K562 (cell line): Measurements from ENCODE around the gene KRT75. TPM values are rescaled to one million over a fixed set of nuclear protein-coding genes. Genes with fewer than 3 reads are reported as not detected.

Source experiments
- ATAC-seq: fragments of 200-7000 bp; cut with Tn5 transposase; 3 replicates; pipeline ENCODE4 v1.9.1; 2020; ENCODE audit warnings: moderate library complexity
- BruUV-seq: library from RNA; stranded (reverse); fragments of 400-500 nt; replicated peaks from 2 replicates; lab custom pipeline; 2021; lab: Mats Ljungman, UMichigan
- CTCF ChIA-PET: fragments of 300-600 bp; formaldehyde crosslinking; extraction: SDS; loops from one replicate; lab custom pipeline; 2021; ENCODE audit warnings: low intra/inter-chr PET ratio; lab: Yijun Ruan, JAX
- POLR2A ChIA-PET: fragments of 300-600, 350-650 bp; sonication (Branson Sonifier 250); formaldehyde crosslinking; extraction: SDS; loops from one replicate; lab custom pipeline; 2021; ENCODE audit warnings: antibody characterized with exemption, inconsistent platforms; lab: Yijun Ruan, JAX
- DNase-seq, 4 experiments: peaks; one replicate each; pipeline versions ENCODE4 v3.0.0 to v3.0.0-alpha.2; 2011 to 2018; ENCODE audit warnings: low spot score in 3 of 4, mixed read lengths in 3 of 4; ENCODE audit errors: extremely low read depth in 1 of 4
- FAIRE-seq: peaks from 2 replicates; lab custom pipeline; 2011; peaks lifted over from hg19 to GRCh38; lab: Jason Lieb, UNC
- H2AFZ ChIP-seq: 2 replicates; pipeline ENCODE4 v1.6.0; 2011; ENCODE audit warnings: low read depth, low read length, control low read depth, inconsistent platforms
- H3K27ac ChIP-seq: fragments of 200-600 bp; 3 replicates; pipeline ENCODE4 v1.8.0; 2011; ENCODE audit warnings: low read depth, mild to moderate bottlenecking, control low read depth, inconsistent platforms, low read length, moderate library complexity, mixed read lengths; ENCODE audit errors: extremely low read depth
- H3K27me3 ChIP-seq, 2 experiments: fragments of 300-600 bp in 1 of 2; 2 replicates in 1 of 2; 3 replicates in 1 of 2; pipeline versions ENCODE4 v1.6.0 to v1.8.0; 2011; ENCODE audit warnings: inconsistent platforms in 2 of 2, low read length in 2 of 2, mild to moderate bottlenecking in 1 of 2, mixed read lengths in 1 of 2, moderate library complexity in 1 of 2; ENCODE audit not compliant: control insufficient read depth in 2 of 2, insufficient read depth in 2 of 2
- H3K36me3 ChIP-seq: fragments of 300-600 bp; 3 replicates; pipeline ENCODE4 v1.8.0; 2011; ENCODE audit warnings: mild to moderate bottlenecking, low read length, inconsistent platforms; ENCODE audit not compliant: control insufficient read depth, insufficient read depth
- H3K4me1 ChIP-seq, 2 experiments: fragments of 200-600 bp in 1 of 2; replicated peaks in 1 of 2; 2 replicates in 1 of 2; 3 replicates in 1 of 2; pipeline versions ENCODE4 v1.5.1 to v1.8.0; 2011; ENCODE audit warnings: inconsistent platforms in 2 of 2, low read length in 2 of 2, mild to moderate bottlenecking in 1 of 2, mixed read lengths in 1 of 2, moderate library complexity in 1 of 2; ENCODE audit not compliant: control insufficient read depth in 2 of 2, insufficient read depth in 2 of 2
- H3K4me2 ChIP-seq: 2 replicates; pipeline ENCODE4 v1.6.1; 2011; ENCODE audit warnings: low read length, control low read depth, inconsistent platforms, mixed read lengths; ENCODE audit not compliant: insufficient read depth
- H3K4me3 ChIP-seq: fragments of 200-600 bp; sonication (generic), shearing (Covaris generic); 2 replicates; pipeline ENCODE4 v1.5.1; 2016; ENCODE audit warnings: control low read depth, inconsistent platforms
- H3K79me2 ChIP-seq: fragments of 200-600 bp; 3 replicates; pipeline ENCODE4 v1.8.0; 2011; ENCODE audit warnings: low read length, inconsistent platforms; ENCODE audit not compliant: control insufficient read depth, insufficient read depth
- H3K9ac ChIP-seq, 2 experiments: 2 replicates each; pipeline versions ENCODE4 v1.6.0 to v1.6.1; 2011; ENCODE audit warnings: low read depth in 2 of 2, low read length in 2 of 2, control low read depth in 1 of 2, inconsistent platforms in 1 of 2, mild to moderate bottlenecking in 1 of 2, mixed read lengths in 1 of 2; ENCODE audit not compliant: insufficient read depth in 1 of 2
- H3K9me1 ChIP-seq: one replicate; pipeline ENCODE4 v1.6.0; 2011; ENCODE audit warnings: inconsistent platforms, mild to moderate bottlenecking, low read length, moderate library complexity; ENCODE audit not compliant: control insufficient read depth, insufficient read depth
- H3K9me3 ChIP-seq: replicated peaks from 2 replicates; pipeline ENCODE4 v1.5.1; 2011; ENCODE audit warnings: low read depth, low read length, inconsistent platforms; ENCODE audit not compliant: control insufficient read depth, insufficient read depth
- H4K20me1 ChIP-seq: replicated peaks from 2 replicates; pipeline ENCODE4 v1.6.1; 2011; ENCODE audit warnings: low read length, inconsistent platforms, mixed read lengths; ENCODE audit not compliant: control insufficient read depth, insufficient read depth
- BCLAF1 ChIP-seq, 2 experiments: fragments of 450-650 bp in 1 of 2; IDR thresholded peaks; 2 replicates each; pipeline ENCODE4 v1.6.1; 2011 to 2017; ENCODE audit warnings: low read depth in 2 of 2, antibody characterized with exemption in 1 of 2, borderline replicate concordance in 1 of 2, low read length in 1 of 2, mild to moderate bottlenecking in 1 of 2, mixed read lengths in 1 of 2; ENCODE audit not compliant: control insufficient read depth in 1 of 2
- HDAC6 ChIP-seq: IDR thresholded peaks from 2 replicates; pipeline ENCODE4 v1.6.1; 2012; ENCODE audit warnings: low read depth, mild to moderate bottlenecking, control low read depth, inconsistent platforms, low read length, moderate library complexity
- RBM25 ChIP-seq: fragments of 200-400 bp; formaldehyde crosslinking; IDR thresholded peaks from 2 replicates; pipeline ENCODE4 v1.6.1; 2018; ENCODE audit warnings: low read length, low read depth, moderate library complexity; ENCODE audit not compliant: severe bottlenecking
- SREBF2 ChIP-seq: sonication (generic); formaldehyde crosslinking; IDR thresholded peaks from 2 replicates; pipeline ENCODE4 v1.4.0; 2020; ENCODE audit warnings: mild to moderate bottlenecking, missing genetic modification reagents
- ZNF354B ChIP-seq: fragments of 250-450 bp; sonication (Bioruptor Pico); IDR thresholded peaks from 2 replicates; pipeline ENCODE4 v1.4.0; 2020
- WGBS: fragments of 100-300 bp; shearing (Covaris generic); methylation state at CpG from one replicate; pipeline ENCODE4 v1.1.6; 2016; ENCODE audit warnings: low coverage, mixed read lengths; ENCODE audit not compliant: insufficient coverage; ENCODE audit errors: missing lambda C conversion rate; 5-methylcytosine and 5-hydroxymethylcytosine counted together
- in situ Hi-C: fragments of 300-500 bp; cut with MboI; formaldehyde crosslinking; loops from 4 replicates; pipeline ENCODE4 v1.15.0; 2018; ENCODE audit warnings: inconsistent platforms, mixed read lengths
- intact Hi-C: fragments of 100-400 bp; cut with micrococcal nuclease; formaldehyde crosslinking; loops from 2 replicates; pipeline ENCODE4 v1.14.2; 2022
- polyA plus RNA-seq, 8 experiments: library from polyadenylated mRNA; depleted of rRNA in 4 of 8; stranded (reverse) in 5 of 8; unstranded in 3 of 8; fragments of >200 nt; fragmentation: Nextera tagmentation in 2 of 8; fragmentation: Illumina TruSeq in 1 of 8; extraction: Ambion mirVana in 2 of 8; extraction: Trizol in 1 of 8; gene quantifications; 2 replicates each; pipeline versions ENCODE4 v1.2.1 to v1.2.3, GENCODE V29; 2011 to 2014; ENCODE audit warnings: inconsistent platforms in 1 of 8, missing spikeins in 1 of 8
- total RNA-seq, 7 experiments: library from RNA; depleted of rRNA in 6 of 7; stranded (reverse); fragments of >200 nt in 6 of 7; fragmentation: Illumina TruSeq in 2 of 7; extraction: Trizol in 2 of 7; gene quantifications; 2 replicates each; pipeline versions ENCODE4 v1.2.1 to v1.2.3, GENCODE V29; 2011 to 2021; ENCODE audit warnings: low replicate concordance in 1 of 7
- TF ChIP-seq, protein P1 (sequence below): IDR thresholded peaks from 3 replicates; pipeline ENCODE4 v1.6.1; 2011; ENCODE audit warnings: borderline replicate concordance, mild to moderate bottlenecking; ENCODE audit not compliant: insufficient read length, insufficient read depth

The KRT75 gene
- total and polyA plus RNA-seq, 9 of the 15 experiments (the other 6 are each of a cell fraction or from before 2014, with no cell fraction given), result not detected

- intact Hi-C loops (no loop called here), in situ Hi-C loops (no loop called here)
- Histone ChIP-seq H3K79me2 (no peaks in the 10 kb centered on the region), H3K36me3 (no peaks in the 10 kb centered on the region), H3K9ac (no peak overlapping the region), H3K9me3 (no peaks in the 10 kb centered on the region), H3K9me1 (no peaks in the 10 kb centered on the region), H2AFZ (no peak overlapping the region), H3K4me3 (no peak overlapping the region), H4K20me1 (0 out of 2 replicates have a peak, but pooled peaks cover 2% of the 10 kb centered on the region), H3K4me2 (no peak overlapping the region), H3K4me1 (no peaks in the 10 kb centered on the region), H3K27ac (no peak overlapping the region), H3K27me3 (peaks cover 15 to 55% of the 10 kb centered on the region in 2 experiments)
- BruUV-seq, result no TSS peak
- TF ChIP-seq ZNF354B (CRISPR knock-in tag) (no peak), RBM25 (peak; percentile 62)
- no peak for ATAC-seq
- 1% methylated on average over 6 of the region's 6 CpGs for WGBS
- CTCF ChIA-PET, result interaction anchor here (0.6 kb wide), 1 partner anchor 452 kb away, joined by 3 read pairs; no protein-coding TSS in a partner anchor
- FAIRE-seq, result no peak
- POLR2A ChIA-PET, result interaction anchor here (0.6 kb wide), 3 partner anchors 96 to 458 kb away, joined by 3 read pairs; no protein-coding TSS in a partner anchor
- DNase-seq, result no peak
Observed at GRCh38 chr12:52434760-52435530, 774 bp upstream of the KRT75 start.

DNA sequence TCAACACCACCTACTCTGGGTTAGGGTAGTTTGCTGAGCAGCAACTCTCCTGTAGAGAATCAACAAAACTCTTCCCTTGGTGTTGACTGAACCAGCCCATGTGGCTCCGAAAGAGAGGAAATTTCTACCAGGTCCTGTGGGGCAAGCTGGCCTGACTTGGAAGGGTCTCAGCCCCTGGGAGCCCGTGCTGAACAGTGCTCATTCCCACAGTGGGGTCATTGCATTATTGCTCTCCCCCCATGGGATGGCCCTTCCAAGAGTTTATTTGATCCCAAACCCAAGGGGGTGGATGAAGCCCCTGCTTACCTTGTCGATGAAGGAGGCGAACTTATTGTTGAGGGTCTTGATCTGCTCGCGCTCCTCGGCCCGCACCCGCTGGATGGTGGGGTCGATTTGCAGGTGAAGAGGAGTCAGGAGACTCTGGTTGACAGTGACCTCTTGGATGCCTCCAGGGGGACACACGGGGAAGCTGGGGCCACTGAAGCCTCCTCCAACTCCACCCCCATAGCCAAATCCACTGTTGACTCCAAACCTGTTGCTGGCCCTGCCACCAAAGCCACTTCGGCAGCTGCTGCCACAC lies 580 bp downstream of the KRT75 start:
- DNase-seq, result no peak
- no peak for FAIRE-seq
- no peak overlapping the region for H3K4me3 ChIP-seq
- H3K27ac ChIP-seq, result no peak overlapping the region
- no TSS peak for BruUV-seq
- in situ Hi-C loops (no loop called here), intact Hi-C loops (no loop called here)
- ChIA-PET CTCF (no interaction called here), POLR2A (interaction anchor here (0.6 kb wide), 1 partner anchor 237 kb away, joined by 3 read pairs; no protein-coding TSS in a partner anchor)
- no peak for ATAC-seq
- no peaks in the 10 kb centered on the region for H3K4me1 ChIP-seq
- H3K9me1 ChIP-seq, result no peaks in the 10 kb centered on the region
- 0% methylated on average over 12 of the region's 12 CpGs for WGBS
- 0 out of 2 replicates have a peak, but pooled peaks cover 2% of the 10 kb centered on the region for H4K20me1 ChIP-seq
- H3K9ac ChIP-seq, result no peak overlapping the region
- no peak overlapping the region for H2AFZ ChIP-seq
- H3K27me3 ChIP-seq, result peaks cover 15 to 49% of the 10 kb centered on the region in 2 experiments
- no peaks in the 10 kb centered on the region for H3K36me3 ChIP-seq
- H3K4me2 ChIP-seq, result no peak overlapping the region
- no peaks in the 10 kb centered on the region for H3K79me2 ChIP-seq
- H3K9me3 ChIP-seq, result no peaks in the 10 kb centered on the region
- TF ChIP-seq BCLAF1 (IDR thresholded peaks at IDR 0.05; ENCODE audit: borderline replicate concordance in 1 of 2, control insufficient read depth in 1 of 2, low read depth in 2 of 2, low read length in 1 of 2), result no peak
- TF ChIP-seq HDAC6, result no peak
- TF ChIP-seq SREBF2, result no peak
- TF ChIP-seq, protein P1, sequence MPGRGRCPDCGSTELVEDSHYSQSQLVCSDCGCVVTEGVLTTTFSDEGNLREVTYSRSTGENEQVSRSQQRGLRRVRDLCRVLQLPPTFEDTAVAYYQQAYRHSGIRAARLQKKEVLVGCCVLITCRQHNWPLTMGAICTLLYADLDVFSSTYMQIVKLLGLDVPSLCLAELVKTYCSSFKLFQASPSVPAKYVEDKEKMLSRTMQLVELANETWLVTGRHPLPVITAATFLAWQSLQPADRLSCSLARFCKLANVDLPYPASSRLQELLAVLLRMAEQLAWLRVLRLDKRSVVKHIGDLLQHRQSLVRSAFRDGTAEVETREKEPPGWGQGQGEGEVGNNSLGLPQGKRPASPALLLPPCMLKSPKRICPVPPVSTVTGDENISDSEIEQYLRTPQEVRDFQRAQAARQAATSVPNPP, result no peak
